ENCODE data around the gene DACT2.

DNA sequence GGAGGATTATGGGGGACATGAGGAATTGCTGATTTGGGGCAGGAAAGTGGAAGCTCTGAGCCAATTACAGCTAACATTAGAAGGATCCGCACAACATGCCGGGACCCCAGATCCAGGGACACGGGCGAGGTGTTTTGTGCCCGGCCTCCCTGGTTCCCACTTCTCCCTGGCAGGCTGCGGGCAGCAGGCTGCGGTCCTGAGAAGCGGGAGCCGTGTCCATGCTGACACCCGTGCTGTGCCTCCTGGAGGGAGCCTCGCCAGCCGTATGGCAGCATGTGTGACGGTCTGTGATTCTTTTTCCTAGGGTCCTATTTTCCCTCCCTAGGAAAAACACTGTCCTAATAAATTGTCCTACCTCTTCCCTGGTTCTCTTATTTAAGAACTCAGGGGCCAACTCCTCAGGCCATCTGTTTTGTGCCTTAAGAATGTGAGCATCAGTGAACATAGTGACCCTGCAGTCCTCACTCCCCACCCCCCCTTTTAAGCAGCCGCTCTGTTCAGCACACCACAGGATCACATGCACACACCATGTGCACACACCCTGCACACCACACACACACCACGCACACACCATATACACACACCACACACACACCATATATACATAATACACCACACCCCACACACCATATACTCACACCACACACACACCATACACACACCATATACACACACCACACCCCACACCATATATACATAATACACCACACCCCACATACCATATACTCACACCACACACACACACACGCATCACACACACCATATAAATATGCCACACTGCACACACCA, 49.9 kb downstream of the DACT2 start:
- TF ChIP-seq POLR2A (IDR thresholded peaks at IDR 0.05; ENCODE audit: low read length), result no peak
- TF ChIP-seq GATA1 (IDR thresholded peaks at IDR 0.05; ENCODE audit: low read depth, low read length), result no peak
